GM19452 (cell line): ENCODE measurements around the gene NFATC4.

Experiments used
- ATAC-seq: cut with Tn5 transposase; IDR thresholded peaks from one replicate; pipeline ENCODE4 v1.9.1; 2021; ENCODE audit not compliant: unreplicated experiment

The NFATC4 gene

DNA sequence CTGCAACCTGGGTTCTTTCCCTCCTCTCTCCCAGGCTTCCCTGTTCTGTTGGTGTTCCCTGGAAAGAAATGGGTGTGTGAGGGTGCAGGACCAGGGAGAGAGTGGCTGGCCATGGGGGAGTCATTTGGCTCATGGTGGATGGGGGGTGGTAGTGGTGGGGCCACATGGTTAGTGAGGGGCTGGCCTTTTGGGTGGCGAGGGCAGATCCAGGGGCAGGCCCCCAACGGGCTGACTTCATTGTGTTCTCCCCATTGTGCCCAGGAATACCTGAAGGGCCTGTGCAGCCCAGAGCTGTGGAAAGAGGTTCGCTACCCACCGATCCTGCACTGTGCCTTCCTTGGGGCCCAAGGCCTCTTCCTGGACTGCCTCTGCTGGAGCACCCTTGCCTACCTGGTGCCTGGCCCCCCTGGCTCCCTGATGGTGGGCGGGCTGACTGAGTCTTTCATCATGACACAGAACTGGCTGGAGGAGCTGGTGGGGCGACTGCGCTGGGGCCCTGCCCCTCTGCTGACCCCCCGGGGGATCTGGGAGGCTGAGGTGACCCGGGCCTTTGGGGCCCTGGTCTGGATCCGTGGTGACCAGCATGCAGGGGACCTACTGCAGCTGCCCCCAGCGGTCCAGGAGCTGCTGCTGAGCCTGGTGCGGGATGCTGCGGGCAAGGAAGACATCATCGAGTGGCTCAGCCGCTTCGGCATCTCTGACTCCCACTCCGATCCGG lies 39.8 kb downstream of the NFATC4 start:
- ATAC-seq, result no peak

DNA sequence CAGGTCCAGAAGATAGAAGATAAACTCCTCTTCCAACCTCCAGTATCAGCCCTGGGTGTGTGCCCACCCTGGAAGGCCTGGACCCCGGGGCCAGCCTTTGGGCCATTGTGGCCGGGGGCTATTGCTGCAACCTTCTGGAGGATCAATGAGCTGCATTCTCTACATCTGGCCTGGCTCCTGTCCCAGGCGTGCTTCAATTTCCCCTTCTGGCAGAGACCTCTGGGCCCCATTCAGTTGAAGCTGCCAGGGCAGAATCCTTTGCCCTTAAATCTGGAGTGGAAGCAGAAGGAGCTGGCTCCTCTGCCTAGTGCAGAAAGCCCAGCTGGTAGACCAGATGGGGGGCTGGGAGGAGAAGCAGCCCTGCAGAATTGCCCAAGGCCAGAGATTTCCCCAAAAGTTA lies 40.8 kb downstream of the NFATC4 start:
- ATAC-seq, result no peak

- ATAC-seq, result no peak
These were observed 41.2 kb downstream of the NFATC4 start for GRCh38 chr14:24409192-24409591.

- ATAC-seq, result no peak
These were observed 42.0 kb downstream of the NFATC4 start for GRCh38 chr14:24409956-24410355.

DNA sequence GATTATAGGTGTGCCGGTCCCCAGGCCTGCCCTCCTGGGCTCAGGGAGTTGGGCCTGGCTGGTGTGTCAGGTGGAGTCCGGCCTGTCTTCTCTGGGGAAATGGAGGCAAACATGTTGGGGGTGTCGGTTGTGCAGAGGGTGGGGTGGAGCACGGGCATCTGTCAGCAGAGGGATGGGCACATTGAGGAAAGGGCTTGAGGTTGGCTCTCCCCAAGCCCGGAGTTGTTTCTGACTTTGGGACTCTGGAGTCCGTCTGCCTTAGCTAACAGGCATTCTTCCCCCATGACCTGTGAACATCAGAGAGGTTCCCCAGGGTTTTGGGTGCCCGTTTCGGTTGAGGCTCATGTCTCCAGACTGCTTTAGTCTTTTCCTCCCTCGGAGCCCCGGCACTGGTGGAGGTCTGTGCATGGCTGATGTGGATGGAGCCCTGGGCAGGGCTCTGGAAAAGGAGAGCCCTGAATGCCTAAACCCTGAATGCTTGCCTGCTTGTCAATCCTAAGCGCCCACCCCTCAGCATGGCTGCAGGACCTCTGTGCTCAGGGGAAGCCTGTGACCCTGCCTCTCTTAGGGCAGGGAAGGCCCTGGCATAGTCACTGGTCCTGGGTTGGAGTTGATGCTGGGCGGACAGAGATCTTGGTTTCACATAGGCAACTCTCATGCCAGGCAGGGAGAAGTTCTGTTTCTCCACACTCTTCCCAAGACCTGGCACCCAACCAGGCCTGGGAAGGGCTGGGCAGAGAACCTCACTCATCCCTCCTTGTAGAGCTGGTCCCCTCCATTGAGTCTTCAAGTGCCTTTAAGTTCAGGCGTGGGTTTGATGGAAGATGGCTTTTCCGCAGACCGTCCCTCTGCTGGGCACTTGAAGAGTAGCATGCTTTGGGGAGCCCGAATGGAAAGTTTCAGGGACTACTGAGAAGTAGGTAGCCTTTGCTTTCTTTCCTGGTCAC lies 43.7 kb downstream of the NFATC4 start:
- ATAC-seq, result no peak

DNA sequence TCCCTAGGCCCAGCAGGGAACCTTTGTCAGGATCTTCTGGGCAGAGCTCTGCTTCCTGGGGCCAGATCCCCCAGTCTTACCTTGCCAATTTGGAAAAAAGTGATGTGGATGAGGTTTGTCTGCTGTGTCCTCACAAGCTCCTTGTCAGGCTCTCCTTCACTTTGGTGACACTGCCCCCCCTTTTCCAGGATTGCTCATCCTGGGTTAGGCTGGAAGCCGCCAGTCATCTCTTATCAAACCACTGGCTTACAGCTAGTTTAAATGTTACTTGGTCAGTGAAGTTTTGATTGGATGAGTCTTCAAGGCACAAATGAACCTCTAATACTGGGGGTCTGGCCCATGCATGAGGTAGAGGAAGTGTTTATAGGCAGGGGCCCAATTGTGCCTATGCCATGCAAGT lies 46.1 kb downstream of the NFATC4 start:
- ATAC-seq, result no peak

- no peak for ATAC-seq
These were observed 46.9 kb downstream of the NFATC4 start for GRCh38 chr14:24414732-24415420.

- no peak for ATAC-seq
These were observed 47.7 kb downstream of the NFATC4 start for GRCh38 chr14:24415421-24416253.

- no peak for ATAC-seq
These were observed 48.4 kb downstream of the NFATC4 start for GRCh38 chr14:24416254-24416931.

DNA sequence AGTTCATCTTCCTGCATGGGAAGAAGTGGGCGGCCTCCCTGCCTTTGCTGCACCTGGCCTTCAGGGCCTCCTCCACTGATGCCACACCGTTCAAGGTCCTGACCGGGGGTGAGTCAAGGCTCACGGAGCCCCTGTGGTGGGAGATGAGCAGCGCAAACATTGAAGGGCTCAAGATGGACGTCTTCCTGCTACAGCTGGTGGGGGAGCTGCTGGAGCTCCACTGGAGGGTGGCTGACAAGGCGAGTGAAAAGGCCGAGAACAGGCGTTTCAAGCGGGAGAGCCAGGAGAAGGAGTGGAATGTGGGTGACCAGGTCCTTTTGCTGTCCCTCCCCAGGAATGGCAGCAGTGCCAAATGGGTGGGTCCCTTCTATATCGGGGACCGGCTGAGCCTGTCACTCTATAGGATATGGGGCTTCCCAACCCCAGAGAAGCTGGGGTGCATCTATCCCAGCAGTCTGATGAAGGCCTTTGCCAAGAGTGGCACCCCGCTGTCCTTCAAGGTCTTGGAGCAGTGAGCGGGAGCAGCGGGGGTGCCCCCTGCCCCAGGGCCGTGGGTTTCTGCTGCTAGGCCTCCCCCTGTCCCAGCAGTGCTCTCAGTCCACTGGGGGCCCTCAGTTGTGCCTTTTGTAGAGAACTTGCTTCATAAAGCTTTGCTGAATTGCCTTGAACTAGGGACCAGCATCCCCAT lies 49.1 kb downstream of the NFATC4 start:
- no peak for ATAC-seq

DNA sequence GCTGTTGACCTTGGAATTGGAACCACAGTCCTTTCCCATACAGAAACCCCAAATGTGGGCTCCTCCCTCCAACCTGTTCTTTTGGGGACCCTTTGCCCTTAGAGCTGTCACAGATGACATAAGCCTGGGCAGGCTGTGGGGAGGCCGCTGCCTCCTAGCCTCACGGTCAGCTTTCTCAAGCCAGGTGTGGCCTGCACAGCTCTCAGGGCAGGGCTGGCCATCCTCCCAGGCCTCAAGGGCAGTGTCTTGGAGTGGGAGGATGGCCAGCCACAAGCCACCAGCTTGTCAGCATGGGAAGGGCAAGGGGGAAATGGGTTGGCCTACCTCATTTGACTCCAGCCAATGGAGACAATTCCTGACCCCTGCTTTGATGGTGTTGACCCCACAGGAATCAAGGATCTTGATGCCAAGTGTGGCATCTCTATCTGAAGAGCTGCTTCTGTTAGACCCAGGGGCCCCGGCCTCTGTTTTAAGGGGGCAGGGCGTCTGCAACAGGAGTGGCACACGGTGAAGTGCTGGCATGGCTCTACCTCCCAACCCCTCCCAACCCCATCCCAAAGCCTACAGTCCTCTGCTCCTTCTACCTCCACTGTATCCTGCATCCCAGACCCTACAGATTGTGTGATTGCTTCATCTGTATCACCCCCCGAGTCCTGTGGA lies 50.0 kb downstream of the NFATC4 start:
- ATAC-seq, result no peak

DNA sequence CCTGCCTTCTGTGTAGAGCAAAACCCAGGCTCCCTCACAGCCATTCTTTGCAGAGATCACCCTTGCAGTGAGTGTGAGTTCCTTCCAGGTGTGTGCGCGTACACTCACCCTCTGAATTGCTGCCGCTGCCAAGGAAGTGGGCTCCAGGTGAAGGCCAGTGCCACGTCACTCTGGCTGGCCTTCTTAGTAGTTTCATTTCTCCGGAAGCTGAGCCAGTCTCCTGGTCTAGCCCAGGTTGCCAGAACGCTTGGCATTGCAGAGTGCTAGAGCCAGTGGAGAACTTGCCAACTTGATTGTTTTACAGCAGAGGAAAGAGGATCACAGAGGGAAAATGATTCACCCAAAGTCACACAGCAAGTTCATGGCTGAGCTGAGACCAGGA lies 50.5 kb downstream of the NFATC4 start:
- ATAC-seq, result no peak

DNA sequence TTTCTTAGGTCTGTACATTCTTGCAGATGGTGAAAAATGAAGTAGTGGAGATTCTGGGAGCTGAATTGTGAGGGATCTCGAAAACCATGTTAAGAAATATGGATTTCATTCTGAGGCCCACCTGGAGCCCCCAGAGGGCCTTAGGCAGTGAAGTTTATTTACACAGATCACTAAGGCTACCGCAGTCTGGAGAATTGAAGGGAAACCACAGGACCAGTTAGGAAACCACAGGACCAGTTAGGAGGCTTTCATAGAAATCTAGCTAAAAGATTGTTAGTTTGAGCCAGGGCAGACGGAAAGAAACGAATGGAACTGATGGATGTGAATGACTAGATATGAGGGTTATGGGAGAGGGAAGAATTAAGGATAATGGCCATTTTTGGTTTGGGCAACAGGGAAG lies 54.3 kb downstream of the NFATC4 start:
- ATAC-seq, result no peak

DNA sequence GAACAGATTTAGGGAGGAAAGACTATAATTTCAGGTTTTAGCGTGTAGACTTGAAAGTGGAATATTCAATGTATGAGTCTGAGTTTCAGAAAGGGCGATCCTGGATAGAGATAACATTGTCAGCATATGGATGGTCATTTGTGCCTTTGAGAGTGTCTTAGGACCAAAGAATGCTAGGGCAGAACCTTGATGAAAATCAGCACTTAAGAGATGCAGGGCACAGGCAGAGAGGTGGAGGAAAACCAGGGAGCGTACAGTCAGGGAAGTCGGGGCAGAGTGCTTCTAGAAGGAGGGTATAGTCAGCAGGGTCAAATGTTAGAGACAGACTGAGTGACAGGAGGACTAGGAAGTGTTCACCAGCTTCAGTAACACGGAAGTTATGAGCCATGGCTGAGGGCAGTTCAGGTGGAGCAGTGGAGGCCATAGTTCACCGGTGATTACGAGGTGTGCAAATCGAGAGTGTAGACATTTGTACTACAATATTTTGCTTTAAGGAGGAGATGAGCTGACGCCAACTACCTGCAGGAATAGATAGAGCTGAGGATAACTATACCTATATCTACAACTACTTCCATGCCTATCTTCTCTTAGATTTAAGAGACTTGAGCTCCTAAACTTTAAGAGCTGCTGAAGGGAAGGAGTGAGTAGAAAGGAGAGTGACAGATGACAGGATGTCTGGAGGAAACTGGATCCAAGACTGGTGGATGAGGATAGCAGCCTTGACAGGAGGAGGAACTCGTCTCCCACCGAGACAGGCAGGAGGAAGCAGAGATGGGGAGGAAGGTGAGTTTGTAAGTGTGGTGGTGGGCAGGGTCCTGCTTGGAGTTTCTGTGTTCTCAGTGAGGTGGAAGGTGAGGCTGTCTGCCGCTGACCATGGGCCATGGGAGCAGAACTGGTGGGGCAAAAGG lies 55.0 kb downstream of the NFATC4 start:
- no peak for ATAC-seq

GRCh38 chr14:24425704-24426103 lies 57.7 kb downstream of the NFATC4 start:
- no peak for ATAC-seq

DNA sequence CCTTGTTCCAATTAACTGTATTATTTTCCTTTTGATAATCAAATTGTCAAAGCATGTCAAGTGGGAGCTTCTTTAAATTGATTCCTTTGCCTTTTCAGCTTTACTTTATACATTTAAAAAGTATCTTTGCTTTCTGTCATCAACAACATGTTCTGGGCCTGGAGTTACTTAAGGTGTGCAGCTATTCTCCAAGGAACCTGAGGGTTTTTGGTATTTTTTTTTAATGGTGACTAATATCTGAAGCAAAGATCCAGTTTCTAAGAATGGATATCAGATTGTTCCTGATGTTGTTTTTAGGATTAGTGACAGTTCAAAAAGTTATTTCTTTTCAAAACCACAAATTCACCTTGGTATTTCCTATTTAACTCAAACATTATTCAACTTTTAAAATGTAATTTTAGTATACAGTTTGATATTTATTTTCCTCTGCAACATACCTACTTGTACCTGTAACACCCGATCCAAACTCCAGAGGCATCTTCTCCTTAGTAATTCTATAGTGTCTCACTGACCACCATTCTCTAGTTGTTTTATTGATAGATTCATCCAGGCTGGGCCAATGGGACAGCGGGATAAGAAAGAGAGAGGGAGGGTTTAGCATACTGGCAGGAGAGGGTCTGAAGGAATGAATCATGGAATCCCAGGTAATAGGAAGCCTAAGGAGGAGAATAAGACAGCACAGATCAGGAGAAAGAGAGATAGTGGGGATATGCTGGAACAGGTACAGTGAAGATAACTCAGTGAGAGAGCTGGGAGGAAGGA lies 58.3 kb downstream of the NFATC4 start:
- ATAC-seq, result no peak

DNA sequence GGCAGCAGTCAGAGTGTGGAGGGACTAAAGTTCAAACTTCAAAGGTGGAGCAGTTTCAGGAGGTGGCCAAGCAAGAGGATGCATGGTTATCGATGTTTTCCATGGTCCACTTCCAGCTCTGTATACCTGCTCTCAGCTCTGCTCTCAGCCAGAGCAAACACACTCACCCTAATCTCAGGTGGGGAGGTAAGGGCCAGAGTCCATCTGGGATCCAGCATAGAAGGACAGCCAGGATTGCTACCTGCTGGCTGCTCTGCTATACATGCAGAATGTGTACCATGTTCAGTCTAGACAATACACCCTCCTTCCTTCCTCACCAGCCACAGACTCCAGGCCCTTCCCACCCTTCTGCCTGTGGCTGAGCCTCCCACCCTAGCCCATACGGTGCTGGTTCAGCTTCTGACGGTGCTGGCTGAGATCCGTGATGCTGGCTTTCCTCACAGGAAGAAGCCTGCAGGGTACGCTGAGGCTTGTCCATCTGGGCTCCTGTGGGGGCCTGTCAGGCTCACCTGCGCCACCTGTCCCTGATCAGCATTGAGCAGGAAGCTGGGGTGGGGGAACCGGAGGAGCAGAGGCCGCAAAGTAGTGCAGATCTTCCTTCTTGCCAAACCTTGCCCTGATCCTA lies 59.0 kb downstream of the NFATC4 start:
- no peak for ATAC-seq
